ENCODE results near the gene WDR82. TPM values are rescaled to one million over a fixed set of nuclear protein-coding genes. Genes with fewer than 3 reads are reported as not detected.

Gene WDR82
- total and polyA plus RNA-seq, 9 donors = 52.6 to 103 (median 87.9) TPM

DNA sequence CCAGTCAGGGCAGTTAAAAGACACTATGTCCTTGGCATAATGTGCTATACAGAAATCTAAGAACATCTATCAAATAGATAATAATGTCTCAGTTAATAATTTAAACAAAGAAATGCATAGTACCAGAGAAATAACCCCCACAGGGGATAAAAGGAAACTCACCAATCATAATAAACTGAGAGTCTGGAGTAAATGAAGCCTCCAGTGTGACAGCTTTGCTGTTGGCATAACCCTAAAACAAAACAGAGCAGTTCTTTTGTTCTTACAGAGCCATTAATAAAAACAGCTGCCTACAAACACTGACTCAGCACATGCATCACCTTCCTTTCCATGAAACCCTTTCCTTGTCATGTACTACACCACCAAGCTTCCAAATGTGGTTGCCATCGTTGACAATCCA, 19.4 kb downstream of the WDR82 start:
- no peaks in the 10 kb centered on the region for H3K9me3 ChIP-seq (replicated peaks; ENCODE audit: control insufficient read depth, low read depth, low read length)
- H3K27ac ChIP-seq (ENCODE audit: low read length) = no peak overlapping the region
- WGBS (ENCODE audit: insufficient coverage) = no CpG with 5 or more reads among the region's 1 CpG
- H3K36me3 ChIP-seq (ENCODE audit: control insufficient read depth, insufficient read depth, low read length) = peaks cover 86% of the 10 kb centered on the region
- no peaks in the 10 kb centered on the region for H3K4me1 ChIP-seq (ENCODE audit: control insufficient read depth, insufficient read depth, low read length)
- no peak overlapping the region for H3K4me3 ChIP-seq (ENCODE audit: low read length)
- DNase-seq = no peak
- H3K27me3 ChIP-seq (ENCODE audit: control insufficient read depth, insufficient read depth, low read length) = no peaks in the 10 kb centered on the region

DNA sequence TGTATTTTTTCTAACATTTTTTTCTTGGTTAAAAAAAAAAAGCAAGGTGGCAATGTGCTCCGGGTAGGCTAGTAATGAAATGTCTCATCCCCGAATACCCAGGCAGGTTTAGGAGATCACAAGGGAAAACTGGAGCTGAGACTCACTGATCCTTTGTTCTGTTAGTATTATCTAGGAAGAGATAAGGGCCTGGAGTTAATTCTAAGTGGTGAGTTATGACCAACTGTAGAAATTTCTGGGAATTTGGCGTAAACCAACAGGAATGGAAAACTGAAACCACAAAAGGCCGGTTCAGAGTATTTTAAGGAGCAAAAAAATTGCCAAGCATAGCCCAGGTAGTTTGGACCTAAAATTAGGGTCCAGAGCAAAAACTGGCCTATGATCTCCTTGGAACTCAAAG, 20.5 kb downstream of the WDR82 start:
- no peak for DNase-seq
- Histone ChIP-seq H3K4me1 (ENCODE audit: control insufficient read depth, insufficient read depth, low read length) (no peaks in the 10 kb centered on the region), H3K4me3 (ENCODE audit: low read length) (no peak overlapping the region), H3K27ac (ENCODE audit: low read length) (no peak overlapping the region), H3K9me3 (replicated peaks; ENCODE audit: control insufficient read depth, low read depth, low read length) (no peaks in the 10 kb centered on the region), H3K36me3 (ENCODE audit: control insufficient read depth, insufficient read depth, low read length) (peaks cover 86% of the 10 kb centered on the region), H3K27me3 (ENCODE audit: control insufficient read depth, insufficient read depth, low read length) (no peaks in the 10 kb centered on the region)
- 90% methylated on average over 4 of the region's 4 CpGs for WGBS (ENCODE audit: insufficient coverage)

DNA sequence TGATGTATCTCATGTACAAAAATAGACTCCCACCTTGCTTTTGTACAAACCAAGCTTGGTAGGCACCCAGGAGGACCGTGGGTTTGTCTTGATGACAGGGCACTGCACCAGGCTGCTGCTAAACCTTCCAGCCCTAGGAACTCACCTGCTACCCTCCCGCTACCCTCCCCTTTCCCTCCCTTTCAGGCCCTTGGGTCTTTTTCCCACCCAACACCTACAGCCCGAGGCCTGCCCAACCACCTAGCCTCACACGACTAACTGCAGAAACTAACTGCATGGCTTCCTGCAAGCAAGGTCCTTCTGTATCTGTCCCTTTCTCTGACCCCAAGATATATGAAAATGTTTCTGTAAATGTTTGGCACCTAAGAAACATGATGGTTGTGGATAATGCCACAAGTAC, 21.8 kb downstream of the WDR82 start:
- no peaks in the 10 kb centered on the region for H3K27me3 ChIP-seq (ENCODE audit: control insufficient read depth, insufficient read depth, low read length)
- H3K27ac ChIP-seq (ENCODE audit: low read length) = no peak overlapping the region
- H3K4me3 ChIP-seq (ENCODE audit: low read length) = no peak overlapping the region
- H3K36me3 ChIP-seq (ENCODE audit: control insufficient read depth, insufficient read depth, low read length) = peaks cover 85% of the 10 kb centered on the region
- DNase-seq = no peak
- H3K4me1 ChIP-seq (ENCODE audit: control insufficient read depth, insufficient read depth, low read length) = no peaks in the 10 kb centered on the region
- no peaks in the 10 kb centered on the region for H3K9me3 ChIP-seq (replicated peaks; ENCODE audit: control insufficient read depth, low read depth, low read length)
- 79% methylated on average over 2 of the region's 4 CpGs for WGBS (ENCODE audit: insufficient coverage)

DNA sequence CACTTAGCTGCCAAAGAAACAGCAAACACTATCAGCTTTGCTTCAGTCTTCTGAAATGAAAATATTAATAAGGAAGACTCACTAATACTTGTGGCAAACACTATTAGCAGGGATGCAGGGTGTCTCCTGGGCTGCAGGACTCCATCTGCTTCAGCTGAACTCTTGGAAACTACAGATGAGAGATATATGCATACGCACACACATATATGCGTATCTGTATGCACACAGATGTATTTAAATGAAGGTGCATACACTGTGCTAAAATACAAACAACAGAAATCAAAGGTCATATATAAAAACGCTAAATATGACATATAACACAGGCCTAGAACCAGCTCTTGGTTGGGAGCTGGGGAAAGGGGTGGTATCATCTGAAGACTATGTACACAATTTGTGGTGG, 22.3 kb downstream of the WDR82 start:
- no peaks in the 10 kb centered on the region for H3K27me3 ChIP-seq (ENCODE audit: control insufficient read depth, insufficient read depth, low read length)
- no peaks in the 10 kb centered on the region for H3K9me3 ChIP-seq (replicated peaks; ENCODE audit: control insufficient read depth, low read depth, low read length)
- H3K27ac ChIP-seq (ENCODE audit: low read length) = no peak overlapping the region
- WGBS (ENCODE audit: insufficient coverage) = no CpG with 5 or more reads among the region's 3 CpGs
- DNase-seq = no peak
- H3K36me3 ChIP-seq (ENCODE audit: control insufficient read depth, insufficient read depth, low read length) = peaks cover 88% of the 10 kb centered on the region
- H3K4me3 ChIP-seq (ENCODE audit: low read length) = no peak overlapping the region
- H3K4me1 ChIP-seq (ENCODE audit: control insufficient read depth, insufficient read depth, low read length) = no peaks in the 10 kb centered on the region

DNA sequence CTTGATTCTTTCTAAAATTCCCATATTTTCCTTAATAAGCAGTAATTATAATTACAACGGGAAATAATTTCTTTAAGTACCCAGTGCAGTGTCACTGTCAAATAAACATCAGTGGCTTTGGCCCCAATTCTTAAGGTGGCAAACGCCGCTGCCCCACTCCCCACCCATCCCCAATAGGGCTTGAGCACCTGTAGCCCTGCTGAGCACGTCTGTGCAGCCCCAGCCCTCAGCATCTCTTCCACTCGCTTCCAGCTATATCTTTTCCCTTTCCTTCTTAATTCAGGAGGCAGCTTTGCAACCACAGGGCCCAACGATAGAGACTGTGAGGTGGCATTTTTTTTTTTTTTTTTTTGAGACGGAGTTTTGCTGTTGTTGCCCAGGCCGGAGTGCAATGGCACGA, 23.8 kb downstream of the WDR82 start:
- Histone ChIP-seq H3K4me3 (ENCODE audit: low read length) (no peak overlapping the region), H3K36me3 (ENCODE audit: control insufficient read depth, insufficient read depth, low read length) (peaks cover 92% of the 10 kb centered on the region), H3K9me3 (replicated peaks; ENCODE audit: control insufficient read depth, low read depth, low read length) (no peaks in the 10 kb centered on the region), H3K27ac (ENCODE audit: low read length) (no peak overlapping the region), H3K27me3 (ENCODE audit: control insufficient read depth, insufficient read depth, low read length) (no peaks in the 10 kb centered on the region), H3K4me1 (ENCODE audit: control insufficient read depth, insufficient read depth, low read length) (no peaks in the 10 kb centered on the region)
- WGBS (ENCODE audit: insufficient coverage) = 73% methylated on average over 3 of the region's 9 CpGs
- DNase-seq = no peak

DNA sequence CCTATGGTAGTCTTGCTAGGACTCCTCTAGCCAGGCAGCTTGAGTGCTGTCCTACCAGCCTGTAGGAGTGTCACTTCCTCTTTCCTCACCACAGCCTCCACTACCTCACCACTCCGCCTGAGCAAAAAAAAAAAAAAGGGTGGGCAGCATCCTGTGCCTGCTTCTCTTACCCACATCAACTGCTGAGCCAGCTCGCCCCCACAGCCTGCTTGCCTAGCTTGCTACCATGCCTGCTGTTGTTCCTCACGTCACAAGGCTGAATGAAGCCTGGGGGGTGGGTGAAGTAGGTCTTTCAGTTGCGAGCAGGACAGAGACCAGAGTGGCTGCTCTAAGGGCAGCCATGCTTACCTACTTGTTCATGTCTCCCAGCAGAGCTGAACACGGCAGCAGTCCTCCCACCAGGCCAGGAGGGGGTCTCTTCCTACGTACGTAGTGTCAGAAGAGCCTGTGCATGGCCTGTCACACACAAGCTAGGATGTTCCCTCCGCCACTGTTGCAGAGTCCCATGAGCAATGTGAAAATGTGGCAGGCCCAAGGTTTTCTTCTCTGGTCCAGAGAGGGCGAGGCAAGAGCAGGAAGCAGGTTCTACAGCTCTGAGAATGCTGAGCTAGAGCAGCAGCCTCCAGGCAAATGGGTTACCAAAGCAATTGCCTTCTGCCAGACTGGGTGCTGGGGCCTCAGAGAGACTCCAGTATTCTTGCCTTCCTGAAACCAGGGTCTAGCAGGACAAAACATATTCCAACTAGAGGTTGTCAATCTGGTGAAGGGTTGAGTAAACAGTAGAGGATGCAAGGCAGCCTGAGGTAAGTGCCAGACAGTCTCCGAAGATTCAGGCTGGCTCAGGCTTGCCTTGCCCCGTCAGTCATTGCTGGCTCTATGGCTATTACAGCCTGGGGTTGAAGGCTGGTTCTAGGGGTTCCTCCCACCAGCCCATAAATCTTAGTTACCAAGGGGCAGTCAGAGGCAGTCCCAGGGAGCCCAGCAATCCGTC, 24.8 kb downstream of the WDR82 start:
- Histone ChIP-seq H3K36me3 (ENCODE audit: control insufficient read depth, insufficient read depth, low read length) (peaks cover 92% of the 10 kb centered on the region), H3K27ac (ENCODE audit: low read length) (peak overlapping the region; percentile 5), H3K4me3 (ENCODE audit: low read length) (no peak overlapping the region), H3K27me3 (ENCODE audit: control insufficient read depth, insufficient read depth, low read length) (no peaks in the 10 kb centered on the region), H3K4me1 (ENCODE audit: control insufficient read depth, insufficient read depth, low read length) (no peaks in the 10 kb centered on the region), H3K9me3 (replicated peaks; ENCODE audit: control insufficient read depth, low read depth, low read length) (no peaks in the 10 kb centered on the region)
- WGBS (ENCODE audit: insufficient coverage) = 72% methylated on average over 8 of the region's 12 CpGs
- DNase-seq = peak; percentile 73

DNA sequence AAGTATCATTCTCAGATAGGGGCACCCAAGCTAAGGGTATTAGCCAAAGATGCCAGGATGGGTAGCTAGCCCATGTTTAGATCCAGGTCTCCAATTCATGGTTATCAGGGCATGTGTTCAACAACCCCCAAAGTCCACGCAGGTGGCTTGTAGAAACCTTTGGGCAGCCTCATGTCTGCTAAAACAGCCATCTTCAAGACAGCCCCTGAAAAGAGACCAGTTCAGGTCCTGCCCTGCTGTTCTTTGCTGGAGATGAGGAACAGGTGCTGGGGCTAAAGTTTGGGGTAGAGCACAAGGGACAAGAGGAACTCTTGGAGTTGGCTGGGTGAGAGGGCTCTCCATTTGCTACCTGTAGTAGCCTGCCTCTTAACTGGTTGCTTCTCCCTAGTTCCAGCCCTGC, 28.3 kb downstream of the WDR82 start:
- Histone ChIP-seq H3K27ac (ENCODE audit: low read length) (no peak overlapping the region), H3K4me3 (ENCODE audit: low read length) (no peak overlapping the region), H3K9me3 (replicated peaks; ENCODE audit: control insufficient read depth, low read depth, low read length) (no peaks in the 10 kb centered on the region), H3K4me1 (ENCODE audit: control insufficient read depth, insufficient read depth, low read length) (peaks cover 16% of the 10 kb centered on the region), H3K36me3 (ENCODE audit: control insufficient read depth, insufficient read depth, low read length) (peaks cover 66% of the 10 kb centered on the region), H3K27me3 (ENCODE audit: control insufficient read depth, insufficient read depth, low read length) (no peaks in the 10 kb centered on the region)
- 100% methylated on average over 1 of the region's 1 CpG for WGBS (ENCODE audit: insufficient coverage)
- no peak for DNase-seq

DNA sequence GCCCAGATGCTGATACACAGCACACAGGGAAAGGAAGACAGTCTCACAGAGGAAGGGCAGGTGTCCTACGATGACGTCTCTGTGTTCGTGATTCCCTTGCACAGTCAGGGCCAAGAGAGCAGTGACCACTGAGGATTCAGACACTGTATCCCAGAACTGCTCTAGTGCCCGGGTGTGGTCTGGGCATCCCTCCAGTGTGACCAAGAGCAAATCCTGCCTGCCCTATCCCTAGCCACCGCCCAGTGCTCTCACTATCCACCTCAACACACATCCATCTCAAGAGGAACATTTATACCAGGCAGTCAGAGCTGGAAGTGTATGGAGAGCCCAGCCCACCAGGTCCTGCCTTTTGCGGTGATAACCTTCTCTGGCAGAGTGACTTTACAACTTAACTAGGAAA, 28.8 kb downstream of the WDR82 start:
- Histone ChIP-seq H3K4me3 (ENCODE audit: low read length) (no peak overlapping the region), H3K36me3 (ENCODE audit: control insufficient read depth, insufficient read depth, low read length) (peaks cover 64% of the 10 kb centered on the region), H3K27me3 (ENCODE audit: control insufficient read depth, insufficient read depth, low read length) (no peaks in the 10 kb centered on the region), H3K9me3 (replicated peaks; ENCODE audit: control insufficient read depth, low read depth, low read length) (no peaks in the 10 kb centered on the region), H3K27ac (ENCODE audit: low read length) (no peak overlapping the region), H3K4me1 (ENCODE audit: control insufficient read depth, insufficient read depth, low read length) (peaks cover 21% of the 10 kb centered on the region)
- DNase-seq = no peak
- WGBS (ENCODE audit: insufficient coverage) = 88% methylated on average over 6 of the region's 6 CpGs

DNA sequence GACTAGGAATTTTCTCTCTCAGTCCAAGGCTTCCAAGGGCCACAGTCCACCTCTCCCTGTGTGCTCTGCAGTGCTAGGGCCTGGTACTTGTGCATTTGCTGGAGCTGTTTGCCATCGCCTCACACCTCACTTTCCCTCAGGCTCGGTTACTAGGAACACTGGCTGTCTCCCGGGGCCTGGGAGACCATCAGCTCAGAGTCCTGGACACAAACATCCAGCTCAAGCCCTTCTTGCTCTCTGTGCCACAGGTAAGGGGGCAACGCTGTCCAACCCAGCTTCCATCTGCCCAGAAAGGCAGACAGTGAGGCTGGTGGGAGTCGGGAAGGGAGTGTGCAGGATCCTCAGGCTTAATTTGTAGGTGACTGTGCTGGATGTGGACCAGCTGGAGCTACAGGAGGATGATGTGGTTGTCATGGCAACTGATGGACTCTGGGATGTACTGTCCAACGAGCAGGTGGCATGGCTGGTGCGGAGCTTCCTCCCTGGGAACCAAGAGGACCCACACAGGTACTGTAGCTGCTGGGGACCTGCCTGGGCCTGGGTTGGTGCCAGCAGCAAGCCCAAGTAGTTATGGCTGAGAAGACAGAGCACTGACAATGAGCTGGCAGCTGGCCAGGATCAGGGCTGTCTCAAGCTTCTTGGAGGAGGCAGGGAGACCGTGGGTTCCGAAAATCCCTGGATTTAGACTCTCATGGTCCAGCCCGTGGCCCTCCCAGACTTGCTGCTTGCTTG, 29.5 kb downstream of the WDR82 start:
- Histone ChIP-seq H3K27me3 (ENCODE audit: control insufficient read depth, insufficient read depth, low read length) (peaks cover under 1% of the 10 kb centered on the region), H3K4me3 (ENCODE audit: low read length) (no peak overlapping the region), H3K36me3 (ENCODE audit: control insufficient read depth, insufficient read depth, low read length) (peaks cover 58% of the 10 kb centered on the region), H3K27ac (ENCODE audit: low read length) (no peak overlapping the region), H3K4me1 (ENCODE audit: control insufficient read depth, insufficient read depth, low read length) (peaks cover 28% of the 10 kb centered on the region), H3K9me3 (replicated peaks; ENCODE audit: control insufficient read depth, low read depth, low read length) (no peaks in the 10 kb centered on the region)
- WGBS (ENCODE audit: insufficient coverage) = 65% methylated on average over 9 of the region's 10 CpGs
- DNase-seq = no peak

DNA sequence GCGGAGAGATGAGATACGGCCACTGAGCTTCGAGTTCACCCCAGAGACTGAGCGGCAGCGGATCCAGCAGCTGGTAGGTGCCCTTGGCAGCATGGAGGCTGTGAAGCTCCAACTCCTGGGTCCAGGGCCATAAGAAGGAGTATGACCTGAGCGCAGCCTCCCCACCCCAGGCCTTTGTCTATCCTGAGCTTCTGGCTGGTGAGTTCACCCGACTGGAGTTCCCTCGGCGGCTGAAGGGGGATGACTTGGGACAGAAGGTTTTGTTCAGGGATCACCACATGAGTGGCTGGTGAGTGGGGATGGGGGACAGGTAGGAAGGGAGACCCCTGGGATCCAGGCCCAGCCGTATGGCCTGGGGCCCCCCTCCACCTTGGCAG, 30.3 kb downstream of the WDR82 start:
- Histone ChIP-seq H3K9me3 (replicated peaks; ENCODE audit: control insufficient read depth, low read depth, low read length) (no peaks in the 10 kb centered on the region), H3K27ac (ENCODE audit: low read length) (no peak overlapping the region), H3K4me3 (ENCODE audit: low read length) (no peak overlapping the region), H3K4me1 (ENCODE audit: control insufficient read depth, insufficient read depth, low read length) (peaks cover 28% of the 10 kb centered on the region), H3K36me3 (ENCODE audit: control insufficient read depth, insufficient read depth, low read length) (peaks cover 50% of the 10 kb centered on the region), H3K27me3 (ENCODE audit: control insufficient read depth, insufficient read depth, low read length) (peaks cover 2% of the 10 kb centered on the region)
- DNase-seq = no peak
- WGBS (ENCODE audit: insufficient coverage) = 84% methylated on average over 9 of the region's 10 CpGs
